ENCODE results near the gene SLC19A1.

Gene SLC19A1

DNA sequence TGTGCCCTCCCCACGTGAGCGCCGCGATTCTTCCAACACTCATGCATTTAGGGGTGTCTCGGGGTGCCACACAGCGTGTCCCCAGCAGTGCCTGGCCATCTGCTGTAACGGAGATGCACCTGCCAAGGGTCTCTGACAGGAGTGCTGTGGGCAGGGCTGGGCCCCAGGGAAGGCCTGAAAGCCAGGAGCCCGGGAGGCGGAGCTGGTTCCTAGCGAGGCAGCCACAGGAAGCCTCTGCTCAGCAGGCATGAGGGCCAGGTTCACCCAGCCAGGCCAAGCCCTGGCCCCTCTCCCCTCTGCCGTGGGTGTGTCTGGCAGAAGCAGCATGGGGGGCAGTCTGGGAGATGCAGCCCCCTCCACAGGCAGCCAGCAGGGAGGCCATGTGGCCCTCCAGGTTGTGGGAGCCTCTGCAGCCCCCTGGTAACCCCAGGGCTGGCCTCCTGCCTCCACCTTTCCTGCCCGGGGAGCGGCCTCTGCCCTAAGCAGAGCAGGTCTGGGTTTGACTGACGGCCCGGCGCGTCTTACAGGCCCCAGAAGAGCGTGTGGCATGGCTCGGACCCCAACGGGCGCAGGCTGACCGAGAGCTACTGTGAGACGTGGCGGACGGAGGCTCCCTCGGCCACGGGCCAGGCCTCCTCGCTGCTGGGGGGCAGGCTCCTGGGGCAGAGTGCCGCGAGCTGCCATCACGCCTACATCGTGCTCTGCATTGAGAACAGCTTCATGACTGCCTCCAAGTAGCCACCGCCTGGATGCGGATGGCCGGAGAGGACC lies 30.4 kb downstream of the SLC19A1 start:
- H3K36me3 ChIP-seq (ENCODE audit: insufficient read depth, low read length) = peaks cover 8% of the 10 kb centered on the region; the same call in 1 of the 2 replicates
- DNase-seq (ENCODE audit: low read depth, low spot score) = no peak
- no peak overlapping the region for H3K4me3 ChIP-seq
- no peak overlapping the region for H3K9ac ChIP-seq (ENCODE audit: insufficient read length)
- no peak for TF ChIP-seq POLR2AphosphoS5 (IDR thresholded peaks at IDR 0.05; ENCODE audit: borderline replicate concordance, low read depth, low read length)
- no peak for TF ChIP-seq EZH2 (IDR thresholded peaks at IDR 0.05)
- no peak for TF ChIP-seq FOXP2 (optimal IDR thresholded peaks at IDR 0.05; ENCODE audit: control extremely low read depth, extremely low read length, insufficient read depth)
- H3K27ac ChIP-seq = peak overlapping the region; percentile 68; the same call in 1 of the 2 replicates
- no peaks in the 10 kb centered on the region for H3K9me3 ChIP-seq (ENCODE audit: low read depth, low read length)

DNA sequence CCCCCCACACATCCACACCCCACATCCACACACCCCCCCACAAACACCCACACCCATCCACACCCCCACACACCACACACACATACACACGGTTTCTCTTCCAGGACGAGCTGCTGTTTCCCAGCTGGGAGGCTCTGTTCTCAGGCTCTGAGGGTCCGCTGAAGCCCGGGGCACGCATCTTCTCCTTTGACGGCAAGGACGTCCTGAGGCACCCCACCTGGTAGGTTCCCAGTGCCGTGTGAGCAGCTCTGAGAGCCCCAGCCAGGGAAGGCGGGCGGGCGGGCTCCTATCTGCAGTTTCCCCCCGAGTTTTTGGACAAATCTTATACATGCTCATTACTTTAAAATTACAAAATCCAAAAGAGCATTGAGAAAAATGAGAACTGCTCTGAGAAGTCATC lies 31.2 kb downstream of the SLC19A1 start:
- H3K27ac ChIP-seq = peak overlapping the region; percentile 68
- TF ChIP-seq EZH2 (IDR thresholded peaks at IDR 0.05) (no peak), FOXP2 (optimal IDR thresholded peaks at IDR 0.05; ENCODE audit: control extremely low read depth, extremely low read length, insufficient read depth) (no peak), POLR2AphosphoS5 (IDR thresholded peaks at IDR 0.05; ENCODE audit: borderline replicate concordance, low read depth, low read length) (no peak)
- no peak overlapping the region for H3K4me3 ChIP-seq
- no peaks in the 10 kb centered on the region for H3K9me3 ChIP-seq (ENCODE audit: low read depth, low read length)
- DNase-seq (ENCODE audit: low read depth, low spot score) = no peak
- peaks cover 4% of the 10 kb centered on the region; the same call in 1 of the 2 replicates for H3K36me3 ChIP-seq (ENCODE audit: insufficient read depth, low read length)
- H3K9ac ChIP-seq (ENCODE audit: insufficient read length) = no peak overlapping the region

DNA sequence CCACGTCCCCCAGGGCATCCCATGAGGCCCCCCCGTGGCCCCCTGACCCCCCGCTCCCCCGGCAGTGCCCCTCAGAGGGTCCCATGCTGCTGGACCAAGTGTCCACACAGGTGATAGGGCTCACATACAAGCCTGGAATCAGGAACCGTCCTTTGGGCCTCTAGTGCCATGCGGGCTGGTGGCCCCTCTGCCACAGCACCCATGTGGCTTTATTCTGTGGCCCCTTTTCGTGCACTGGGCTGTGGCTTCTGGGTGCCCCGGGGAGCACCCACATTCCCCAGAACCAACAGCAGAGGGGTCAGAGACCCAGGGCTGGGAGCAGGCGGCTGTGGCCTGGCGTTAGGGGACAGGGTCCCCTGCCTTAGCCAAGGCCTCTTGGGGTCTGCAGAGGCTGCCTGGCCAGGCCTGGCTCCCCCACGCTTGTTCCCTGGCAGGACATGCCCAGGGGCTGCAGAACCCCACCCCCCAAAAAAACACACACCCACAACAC lies 31.7 kb downstream of the SLC19A1 start:
- Histone ChIP-seq H3K27ac (no peak overlapping the region), H3K36me3 (ENCODE audit: insufficient read depth, low read length) (peaks cover 4% of the 10 kb centered on the region; the same call in 1 of the 2 replicates), H3K9ac (ENCODE audit: insufficient read length) (no peak overlapping the region), H3K9me3 (ENCODE audit: low read depth, low read length) (no peaks in the 10 kb centered on the region), H3K4me3 (no peak overlapping the region)
- no peak for TF ChIP-seq FOXP2 (optimal IDR thresholded peaks at IDR 0.05; ENCODE audit: control extremely low read depth, extremely low read length, insufficient read depth)
- DNase-seq (ENCODE audit: low read depth, low spot score) = no peak

DNA sequence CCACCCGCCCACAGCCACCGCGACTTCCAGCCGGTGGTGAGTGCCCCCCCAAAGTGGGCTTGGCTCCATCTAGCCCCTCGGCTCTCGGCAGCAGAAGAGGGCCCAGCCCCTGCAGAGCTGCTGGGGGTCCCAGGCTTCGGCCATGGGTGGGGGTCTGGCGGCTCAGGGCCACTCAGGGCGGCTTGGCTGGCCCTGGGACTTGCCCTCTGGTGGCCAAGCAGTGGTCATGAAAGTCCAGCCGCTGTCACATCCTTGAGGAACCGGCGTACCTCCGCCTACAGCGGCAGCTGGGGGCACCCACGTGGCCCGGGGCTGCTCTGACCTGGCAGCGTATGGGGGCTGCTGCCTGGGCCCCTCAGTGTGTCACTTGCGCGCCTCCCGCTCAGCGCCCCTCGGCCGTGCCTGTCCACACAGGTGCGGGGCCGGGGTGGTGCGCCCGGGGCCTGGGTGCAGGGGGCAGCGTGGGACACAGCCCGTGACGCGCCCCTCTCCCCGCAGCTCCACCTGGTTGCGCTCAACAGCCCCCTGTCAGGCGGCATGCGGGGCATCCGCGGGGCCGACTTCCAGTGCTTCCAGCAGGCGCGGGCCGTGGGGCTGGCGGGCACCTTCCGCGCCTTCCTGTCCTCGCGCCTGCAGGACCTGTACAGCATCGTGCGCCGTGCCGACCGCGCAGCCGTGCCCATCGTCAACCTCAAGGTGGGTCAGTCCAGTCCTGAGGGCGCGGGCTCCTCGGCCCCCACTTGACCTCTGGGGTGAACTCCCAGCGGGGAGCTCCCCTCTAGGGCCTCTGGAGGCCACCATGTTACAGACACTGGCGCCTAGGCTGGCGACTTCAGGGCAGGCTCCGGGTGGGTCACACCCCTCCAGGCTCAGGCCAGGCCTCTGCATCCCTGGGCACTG lies 32.4 kb downstream of the SLC19A1 start:
- H3K4me3 ChIP-seq = no peak overlapping the region
- H3K27ac ChIP-seq = no peak overlapping the region
- no peak overlapping the region for H3K9ac ChIP-seq (ENCODE audit: insufficient read length)
- H3K9me3 ChIP-seq (ENCODE audit: low read depth, low read length) = no peaks in the 10 kb centered on the region
- TF ChIP-seq EZH2 (IDR thresholded peaks at IDR 0.05) (no peak), FOXP2 (optimal IDR thresholded peaks at IDR 0.05; ENCODE audit: control extremely low read depth, extremely low read length, insufficient read depth) (no peak), POLR2AphosphoS5 (IDR thresholded peaks at IDR 0.05; ENCODE audit: borderline replicate concordance, low read depth, low read length) (no peak)
- H3K36me3 ChIP-seq (ENCODE audit: insufficient read depth, low read length) = peaks cover 4% of the 10 kb centered on the region; the same call in 1 of the 2 replicates
- DNase-seq (ENCODE audit: low read depth, low spot score) = no peak

DNA sequence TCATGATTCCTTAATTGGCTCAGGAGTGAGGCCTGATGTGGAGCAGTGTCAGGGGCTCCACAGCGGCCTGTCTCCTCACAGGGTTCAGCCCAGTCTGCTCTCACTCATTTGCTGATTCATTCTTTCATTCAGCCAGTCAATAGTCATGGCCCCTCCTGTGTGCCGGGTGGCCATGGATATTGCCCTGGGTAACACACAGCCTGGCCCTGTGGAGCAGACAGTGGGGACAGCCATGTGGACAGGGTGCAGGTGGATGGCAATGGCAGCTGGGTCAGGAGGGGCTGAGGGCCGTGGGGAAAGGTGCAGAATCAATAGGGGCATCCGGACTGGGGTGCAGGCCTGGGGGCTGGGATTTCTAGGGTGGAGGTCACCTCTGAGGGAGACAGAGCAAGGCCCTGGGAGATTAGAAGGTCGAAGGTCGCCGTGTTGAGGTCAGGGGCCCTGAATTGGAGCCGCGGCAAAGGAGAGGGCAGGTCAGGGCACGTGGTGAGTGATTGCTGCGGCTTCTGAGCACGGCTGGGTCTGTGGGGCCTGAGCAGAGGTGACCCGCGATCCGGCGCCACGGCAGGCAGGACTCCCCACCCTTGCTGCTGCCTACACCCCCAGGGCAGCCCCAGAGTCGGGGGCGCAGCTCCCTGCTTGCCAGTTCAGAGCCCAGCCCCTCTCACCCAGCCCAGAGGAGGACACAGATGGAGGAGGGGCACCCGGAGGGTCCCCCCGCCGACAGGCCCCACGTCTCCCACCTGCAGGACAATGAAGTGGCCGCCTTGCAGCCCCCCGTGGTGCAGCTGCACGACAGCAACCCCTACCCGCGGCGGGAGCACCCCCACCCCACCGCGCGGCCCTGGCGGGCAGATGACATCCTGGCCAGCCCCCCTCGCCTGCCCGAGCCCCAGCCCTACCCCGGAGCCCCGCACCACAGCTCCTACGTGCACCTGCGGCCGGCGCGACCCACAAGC lies 33.4 kb downstream of the SLC19A1 start:
- H3K36me3 ChIP-seq (ENCODE audit: insufficient read depth, low read length) = peaks cover 3% of the 10 kb centered on the region; the same call in 1 of the 2 replicates

DNA sequence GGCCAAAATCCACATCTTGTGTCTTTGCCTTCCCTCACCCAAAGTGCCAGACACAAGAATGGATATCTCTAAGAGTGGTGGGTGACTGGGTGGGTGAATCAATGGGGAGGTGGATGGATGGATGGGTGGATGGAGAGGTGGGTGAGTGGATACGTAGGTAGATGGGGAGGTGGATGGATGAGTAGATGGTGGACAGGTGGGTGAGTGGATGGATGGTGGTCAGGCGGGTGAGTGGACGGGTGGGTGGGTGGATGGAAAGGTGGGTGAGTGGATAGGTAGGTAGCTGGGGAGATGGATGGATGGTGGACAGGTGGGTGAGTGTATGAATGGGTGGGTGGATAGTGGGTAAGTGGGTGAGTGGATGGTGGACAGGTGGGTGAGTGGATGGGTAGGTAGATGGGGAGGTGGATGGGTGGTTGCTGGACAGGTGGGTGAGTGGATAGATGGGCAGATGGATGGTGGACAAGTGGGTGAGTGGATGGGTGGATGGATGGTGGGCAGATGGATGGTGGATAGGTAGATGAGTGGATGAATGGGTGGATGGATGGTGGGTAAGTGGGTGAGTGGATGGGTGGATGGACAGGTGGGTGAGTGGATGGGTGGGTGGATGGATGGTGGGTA lies 34.2 kb downstream of the SLC19A1 start:
- Histone ChIP-seq H3K36me3 (ENCODE audit: insufficient read depth, low read length) (no peaks in the 10 kb centered on the region; the same call in 1 of the 2 replicates), H3K9me3 (ENCODE audit: low read depth, low read length) (no peaks in the 10 kb centered on the region), H3K27ac (no peak overlapping the region), H3K4me3 (no peak overlapping the region), H3K9ac (ENCODE audit: insufficient read length) (no peak overlapping the region)
- no peak for TF ChIP-seq POLR2AphosphoS5 (IDR thresholded peaks at IDR 0.05; ENCODE audit: borderline replicate concordance, low read depth, low read length)
- no peak for TF ChIP-seq EZH2 (IDR thresholded peaks at IDR 0.05)
- TF ChIP-seq FOXP2 (optimal IDR thresholded peaks at IDR 0.05; ENCODE audit: control extremely low read depth, extremely low read length, insufficient read depth) = no peak
- no peak for DNase-seq (ENCODE audit: low read depth, low spot score)

More for the DNA sequence above, 33.4 kb downstream of the SLC19A1 start:
- TF ChIP-seq FOXP2 (optimal IDR thresholded peaks at IDR 0.05; ENCODE audit: control extremely low read depth, extremely low read length, insufficient read depth) = no peak
- TF ChIP-seq POLR2AphosphoS5 (IDR thresholded peaks at IDR 0.05; ENCODE audit: borderline replicate concordance, low read depth, low read length) = no peak
- TF ChIP-seq EZH2 (IDR thresholded peaks at IDR 0.05) = no peak
- DNase-seq (ENCODE audit: low read depth, low spot score) = no peak
- H3K4me3 ChIP-seq = no peak overlapping the region
- no peaks in the 10 kb centered on the region for H3K9me3 ChIP-seq (ENCODE audit: low read depth, low read length)
- H3K9ac ChIP-seq (ENCODE audit: insufficient read length) = no peak overlapping the region
- H3K27ac ChIP-seq = no peak overlapping the region

DNA sequence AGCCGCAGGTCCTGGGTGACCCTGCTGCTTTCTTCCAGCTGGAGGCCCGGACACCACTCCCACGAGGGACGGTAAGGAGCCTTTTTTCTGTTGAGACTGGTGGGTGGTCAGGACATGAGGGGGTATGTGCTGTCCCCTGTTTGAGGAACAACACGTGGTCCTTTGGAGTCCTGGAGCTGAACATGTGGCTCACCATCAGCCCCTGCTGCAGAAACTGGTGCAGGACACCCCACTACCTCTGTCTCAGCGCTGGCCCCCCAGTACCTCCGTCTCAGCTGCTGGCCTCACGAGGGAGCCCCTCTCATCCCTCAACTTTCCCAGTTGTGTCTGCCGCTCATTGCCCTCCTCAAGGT lies 34.7 kb downstream of the SLC19A1 start:
- TF ChIP-seq FOXP2 (optimal IDR thresholded peaks at IDR 0.05; ENCODE audit: control extremely low read depth, extremely low read length, insufficient read depth) (no peak), POLR2AphosphoS5 (IDR thresholded peaks at IDR 0.05; ENCODE audit: borderline replicate concordance, low read depth, low read length) (peak; percentile 23; the same call in 1 of the 2 replicates)
- no peak for DNase-seq (ENCODE audit: low read depth, low spot score)
- Histone ChIP-seq H3K36me3 (ENCODE audit: insufficient read depth, low read length) (no peaks in the 10 kb centered on the region), H3K4me3 (no peak overlapping the region), H3K9me3 (ENCODE audit: low read depth, low read length) (no peaks in the 10 kb centered on the region), H3K27ac (no peak overlapping the region), H3K9ac (ENCODE audit: insufficient read length) (no peak overlapping the region)

All from SK-N-MC (cell line).